GM19372 (cell line): Measurements from ENCODE around the gene AKT1.

Experiments
- ATAC-seq: cut with Tn5 transposase; IDR thresholded peaks from one replicate; pipeline ENCODE4 v1.9.1; 2021; ENCODE audit warnings: mild to moderate bottlenecking, low read depth, moderate library complexity; ENCODE audit not compliant: unreplicated experiment

The AKT1 gene

DNA sequence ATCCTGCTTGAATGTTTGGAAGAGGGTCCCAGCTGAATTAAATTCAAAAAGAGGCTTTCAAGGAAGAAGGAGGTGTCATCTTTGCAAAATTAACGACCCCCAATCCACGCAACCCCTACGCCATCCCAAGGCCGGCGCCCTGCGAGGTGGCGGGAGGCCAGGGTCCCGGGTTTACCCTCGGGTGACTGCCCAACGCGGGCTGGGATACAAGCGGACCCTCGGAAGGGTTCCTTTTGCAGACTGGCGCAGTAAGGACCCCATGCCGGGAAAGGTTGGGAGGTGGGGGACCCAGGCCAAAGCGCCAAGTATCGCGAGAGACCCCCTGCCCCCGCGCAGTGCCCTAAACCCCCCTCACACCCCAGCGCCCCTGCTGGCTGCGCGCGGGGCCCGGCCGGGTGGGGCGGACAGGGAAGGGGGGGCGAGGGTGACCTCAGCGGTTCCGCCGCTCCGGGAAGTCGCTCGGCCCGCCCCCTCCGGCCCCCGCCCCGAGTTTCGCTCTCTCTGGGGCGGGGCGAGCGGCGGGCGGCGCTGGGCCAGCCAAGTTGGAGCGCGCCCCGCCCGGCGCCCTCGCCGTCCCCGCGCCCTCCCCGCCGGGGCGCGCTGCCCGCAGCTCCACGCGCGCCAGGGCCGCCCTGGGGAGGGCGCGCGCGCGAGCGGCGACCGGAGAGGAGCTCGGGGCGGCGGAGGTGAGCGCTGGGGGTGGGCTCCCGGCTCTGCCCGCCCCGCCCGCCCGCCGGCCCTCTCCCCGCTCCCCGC, 4.6 kb upstream of the AKT1 start:
- peak; percentile 62 for ATAC-seq

DNA sequence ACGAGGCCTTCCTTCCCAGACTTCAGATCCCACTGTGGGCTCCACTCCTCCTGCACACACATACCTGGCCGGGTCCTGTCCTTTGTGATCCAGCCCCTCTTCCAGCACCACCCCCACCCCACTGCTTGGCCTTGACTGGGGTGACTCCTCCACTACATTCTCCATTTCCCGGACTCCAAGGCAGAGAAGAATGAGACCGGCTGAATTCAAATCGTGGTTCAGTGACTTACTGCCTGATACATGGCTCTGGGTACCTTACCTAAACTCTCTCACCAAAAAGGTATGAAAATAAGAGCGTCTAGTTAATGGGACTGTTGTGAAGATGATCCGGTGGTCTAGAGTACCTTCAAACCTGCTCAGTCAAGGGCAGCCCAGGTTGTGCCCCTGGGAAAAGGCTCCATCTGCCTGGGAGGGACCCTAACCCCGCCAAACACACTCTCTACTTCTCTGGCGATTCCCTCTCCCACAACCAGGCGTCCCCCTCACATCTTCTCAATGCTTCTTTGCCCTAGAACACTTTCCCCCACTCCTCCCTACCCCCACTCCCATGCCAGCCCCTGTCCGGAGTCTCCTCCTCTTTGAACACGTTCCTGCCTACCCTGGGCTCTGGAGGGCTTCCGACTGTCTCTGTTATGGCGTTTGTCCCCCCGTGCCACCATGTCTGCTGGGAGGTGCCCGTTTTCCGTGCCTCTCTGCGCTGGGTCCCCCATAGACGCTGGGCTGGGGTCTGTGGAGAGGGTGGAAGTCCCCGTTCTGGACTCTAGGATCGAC, 3.9 kb upstream of the AKT1 start:
- no peak for ATAC-seq

- ATAC-seq = no peak
Observed at GRCh38 chr14:104798300-104799243, 3.0 kb upstream of the AKT1 start.

- ATAC-seq = no peak
Observed at GRCh38 chr14:104797115-104798044, 1.8 kb upstream of the AKT1 start.

DNA sequence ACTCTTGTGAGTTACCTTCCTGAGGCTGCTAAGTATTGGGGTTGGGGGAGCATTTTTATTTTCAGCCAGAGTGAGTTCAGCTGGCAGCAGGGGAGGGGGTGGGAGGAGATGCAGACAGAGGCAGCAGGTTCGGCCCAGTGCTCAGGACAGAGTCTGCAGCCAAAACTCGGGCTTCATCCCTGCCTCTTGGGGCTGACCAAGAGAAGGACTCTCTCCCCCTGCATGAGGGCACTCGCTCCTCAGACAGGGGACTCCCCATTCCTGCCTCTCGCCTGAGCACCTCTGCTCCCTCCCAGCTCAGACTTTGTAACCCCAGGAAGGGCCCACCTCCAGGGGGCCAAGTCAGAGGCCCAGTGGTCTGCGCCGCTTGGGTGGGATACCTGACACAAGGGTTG, 1.1 kb upstream of the AKT1 start:
- ATAC-seq = no peak

DNA sequence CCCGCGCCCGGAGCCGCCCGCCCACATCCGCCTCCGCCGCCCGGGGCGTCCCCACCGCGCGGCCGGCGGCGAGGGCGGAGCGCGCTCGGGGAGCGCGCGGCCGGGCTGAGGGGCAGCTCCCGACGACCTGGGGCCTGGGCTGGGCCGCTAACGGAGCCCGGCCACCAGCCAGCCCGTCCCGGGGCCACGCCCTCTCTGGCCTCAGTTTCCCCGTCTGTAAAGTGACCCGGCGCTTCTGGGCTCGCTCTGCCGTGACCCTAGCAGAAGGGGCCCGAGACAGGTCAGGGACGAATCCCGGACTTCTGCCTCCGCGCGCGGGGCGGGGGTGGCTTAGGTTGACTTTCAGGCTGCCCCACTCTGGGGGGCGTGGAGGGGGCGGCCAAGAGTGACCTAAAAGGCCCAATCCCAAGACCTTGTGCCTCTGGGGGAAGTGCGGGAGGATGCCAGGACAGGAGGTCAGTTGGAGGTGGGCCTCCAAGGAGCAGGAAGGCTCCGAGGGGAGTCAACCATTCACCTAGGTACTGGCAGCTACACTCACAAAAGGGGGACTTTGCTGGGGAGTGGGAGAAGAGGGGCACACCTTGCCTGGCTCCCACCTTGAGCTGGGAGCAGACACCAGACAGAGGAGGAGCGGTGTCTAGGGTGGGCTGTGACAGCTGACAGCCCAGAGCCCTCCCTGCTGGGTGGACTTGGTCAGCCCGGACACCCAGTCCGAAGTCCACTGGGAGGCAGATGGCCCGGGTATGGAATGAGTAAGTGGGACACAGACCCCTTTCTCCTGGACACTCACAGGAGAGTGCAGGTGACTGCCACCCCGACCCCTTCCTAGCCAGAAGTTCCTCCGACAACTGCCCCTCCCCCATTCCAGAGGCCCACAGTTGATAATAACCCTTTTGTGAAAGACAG, 486 bp upstream of the AKT1 start:
- peak; percentile 3 for ATAC-seq

DNA sequence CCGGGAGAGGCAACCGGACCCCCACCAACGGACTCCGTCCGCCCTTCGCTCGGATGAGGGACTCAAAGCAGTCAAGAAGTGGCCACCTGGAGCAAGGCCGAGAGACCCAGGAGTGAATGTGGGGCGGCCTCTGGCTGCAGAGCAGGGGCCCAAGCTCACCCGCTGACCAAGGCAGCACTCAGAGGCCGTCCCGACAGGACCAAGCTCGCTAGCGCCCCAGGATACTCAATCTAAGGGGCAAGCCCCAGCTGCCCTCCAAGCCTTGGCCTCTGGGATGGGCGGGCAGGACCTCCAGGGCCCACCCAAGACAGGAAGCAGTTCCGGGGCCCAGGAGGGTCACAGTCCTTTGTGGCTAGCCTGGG, 936 bp downstream of the AKT1 start:
- ATAC-seq = no peak

- ATAC-seq = no peak
Observed at GRCh38 chr14:104794099-104794498, 1.4 kb downstream of the AKT1 start.

DNA sequence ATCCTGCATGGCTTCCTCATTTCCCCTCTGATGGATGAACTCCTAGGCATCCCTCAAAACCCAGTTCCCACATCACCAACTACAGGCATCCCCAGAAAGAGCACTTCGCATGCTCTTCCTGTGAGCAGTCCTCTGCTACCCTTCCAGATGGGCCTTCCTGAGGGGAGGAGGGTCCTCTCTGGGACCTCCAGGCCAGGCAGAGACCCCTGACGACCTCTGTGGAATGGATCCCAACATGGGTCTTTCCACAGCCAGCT, 1.9 kb downstream of the AKT1 start:
- ATAC-seq = no peak

GRCh38 chr14:104792945-104793702, 2.4 kb downstream of the AKT1 start:
- ATAC-seq = no peak

DNA sequence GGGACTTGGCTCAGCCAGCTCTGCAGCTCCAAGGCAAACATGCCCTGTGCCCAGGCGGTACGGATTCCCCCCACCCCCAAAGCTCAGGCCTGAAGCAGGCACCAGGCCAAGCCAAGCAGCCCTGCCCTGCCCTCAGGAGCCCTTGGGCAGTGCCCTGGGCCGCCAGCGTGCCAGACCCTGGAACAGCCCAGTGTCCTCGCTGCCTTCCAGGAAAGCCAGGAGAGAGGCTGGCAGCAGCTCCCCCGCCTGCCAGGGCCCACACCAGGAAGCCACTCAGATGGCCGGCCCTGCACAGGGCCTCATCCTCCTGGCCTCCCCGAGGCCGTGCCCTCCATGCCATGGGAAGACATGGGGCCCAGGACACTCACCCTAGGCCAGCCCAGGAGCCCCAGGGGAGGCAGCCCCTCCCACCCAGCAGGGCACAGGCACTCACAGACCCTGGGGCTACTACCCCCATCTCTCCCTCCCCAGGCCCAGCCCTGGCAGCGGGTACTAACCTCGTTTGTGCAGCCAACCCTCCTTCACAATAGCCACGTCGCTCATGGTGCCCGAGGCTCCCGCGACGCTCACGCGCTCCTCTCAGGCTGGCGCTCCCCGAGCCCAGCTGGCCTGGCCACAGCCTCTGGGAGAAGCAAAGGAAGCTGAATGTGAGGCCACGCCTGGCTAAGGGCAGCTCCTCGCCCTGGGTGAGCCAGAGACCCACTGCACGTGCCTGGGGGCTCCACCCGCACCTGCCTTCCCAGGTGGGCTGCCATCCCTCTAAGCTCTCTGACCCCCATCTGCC, 3.3 kb downstream of the AKT1 start:
- ATAC-seq = no peak

GRCh38 chr14:104791425-104791824, 4.1 kb downstream of the AKT1 start:
- no peak for ATAC-seq

- no peak for ATAC-seq
Observed at GRCh38 chr14:104789752-104790743, 5.5 kb downstream of the AKT1 start.

GRCh38 chr14:104788873-104789663, 6.5 kb downstream of the AKT1 start:
- no peak for ATAC-seq

DNA sequence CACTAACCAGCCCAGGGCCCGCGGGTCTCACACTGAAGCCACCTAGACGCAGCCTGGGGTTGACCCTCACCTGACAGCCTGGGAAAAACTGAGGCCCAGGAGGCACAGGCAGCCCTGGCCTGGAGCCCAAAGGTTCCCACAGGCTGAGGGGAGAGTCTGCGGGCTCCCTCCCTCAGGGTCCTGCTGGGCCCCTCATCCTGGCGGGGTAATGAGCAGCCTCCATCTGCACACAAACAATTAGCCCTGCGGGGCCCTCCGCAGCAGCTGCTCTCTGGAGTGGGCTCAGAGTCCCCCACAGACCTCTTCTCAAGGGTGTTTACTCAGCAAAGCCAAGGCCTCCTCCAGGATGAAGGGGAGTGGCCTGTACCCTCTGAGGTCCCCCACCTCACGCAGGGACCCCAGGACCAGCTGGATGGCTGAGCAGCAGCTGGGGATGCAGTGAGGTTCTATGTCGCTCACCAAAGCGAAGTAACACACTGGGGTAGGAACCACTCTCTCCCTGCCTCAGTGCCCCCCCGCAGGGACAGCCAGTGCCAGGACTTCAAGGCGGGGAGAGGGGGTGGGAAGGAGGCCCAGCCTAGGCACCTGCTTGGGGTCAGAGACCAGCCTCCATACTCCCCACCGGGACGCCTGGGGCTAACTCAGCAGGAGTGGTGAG, 7.3 kb downstream of the AKT1 start:
- no peak for ATAC-seq
